Stimulated activated naive CD8-positive, alpha-beta T cell treated with anti-CD3 and anti-CD28 coated beads, Interleukin-15, Interleukin-2, amounts not matched to agents 100 ng/mL and 50 ng/mL, for 24 hours (primary cell): ENCODE results near the gene MRPS30.
A peak's percentile ranks its signal among the peaks of the same experiment; 100 is the strongest.
"Not testable (repeated sequence)": the region's sequence is repeated elsewhere in the genome, so short reads cannot be mapped to it uniquely, and the experiment has no call there.

ENCODE experiments used
- H3K27ac Mint-ChIP-seq: one replicate; pipeline ENCODE4 v1.8.0; 2021; ENCODE audit warnings: mild to moderate bottlenecking, mixed read lengths
- H3K27me3 Mint-ChIP-seq: one replicate; pipeline ENCODE4 v1.8.0; 2021; ENCODE audit warnings: mixed read lengths
- H3K36me3 Mint-ChIP-seq: one replicate; pipeline ENCODE4 v1.8.0; 2021; ENCODE audit warnings: low read depth, mixed read lengths
- H3K4me1 Mint-ChIP-seq: one replicate; pipeline ENCODE4 v1.8.0; 2021; ENCODE audit warnings: low read depth, mixed read lengths
- H3K4me3 Mint-ChIP-seq: one replicate; pipeline ENCODE4 v1.8.0; 2021; ENCODE audit warnings: mild to moderate bottlenecking, mixed read lengths
- H3K9me3 Mint-ChIP-seq: one replicate; pipeline ENCODE4 v1.8.0; 2021; ENCODE audit warnings: mixed read lengths

MRPS30 gene

DNA sequence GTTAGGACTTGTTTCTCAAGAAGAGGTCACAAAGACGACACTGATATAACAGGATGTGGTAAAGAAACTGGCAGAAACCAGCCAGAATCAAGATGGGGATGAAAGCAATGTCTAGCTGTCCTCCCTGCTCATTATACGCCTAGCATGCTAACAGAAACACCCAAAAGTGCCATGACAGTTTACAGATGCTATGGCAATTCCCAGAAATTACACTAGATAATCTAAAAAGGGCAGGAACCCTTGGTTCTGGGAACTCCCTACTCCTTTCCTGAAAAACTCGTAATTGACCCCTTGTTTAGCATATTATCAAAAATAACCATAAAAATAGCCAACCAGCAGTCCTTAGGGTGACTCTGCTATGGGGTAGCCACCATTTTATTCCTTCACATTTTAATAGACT is 10.9 kb upstream of the MRPS30 start:
- Mint-ChIP-seq H3K27ac (no peak overlapping the region), H3K4me1 (no peaks in the 10 kb centered on the region), H3K4me3 (no peak overlapping the region), H3K9me3 (peaks cover 27% of the 10 kb centered on the region), H3K27me3 (peaks cover 15% of the 10 kb centered on the region), H3K36me3 (peaks cover 17% of the 10 kb centered on the region)

DNA sequence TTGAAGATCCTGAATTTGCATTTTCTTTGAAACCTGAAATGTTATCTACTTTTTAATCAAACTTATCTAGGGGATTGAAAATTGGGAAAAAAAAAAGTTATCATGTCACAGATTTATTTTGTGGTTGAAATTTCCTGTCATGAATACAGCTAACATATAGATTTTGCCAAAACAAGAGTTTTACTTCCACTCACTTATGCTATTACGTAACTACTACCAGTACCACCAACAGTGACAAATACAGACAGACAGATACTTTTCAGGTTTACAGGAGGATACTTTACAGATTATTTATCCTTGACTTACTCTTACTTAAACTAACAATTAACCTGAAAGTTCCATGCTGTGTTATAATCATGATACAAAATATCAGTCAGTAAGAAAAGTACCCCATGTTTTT is 6.8 kb upstream of the MRPS30 start:
- Mint-ChIP-seq H3K9me3 (peaks cover 4% of the 10 kb centered on the region), H3K27me3 (peaks cover 12% of the 10 kb centered on the region), H3K36me3 (no peaks in the 10 kb centered on the region), H3K27ac (no peak overlapping the region), H3K4me1 (no peaks in the 10 kb centered on the region), H3K4me3 (no peak overlapping the region)

DNA sequence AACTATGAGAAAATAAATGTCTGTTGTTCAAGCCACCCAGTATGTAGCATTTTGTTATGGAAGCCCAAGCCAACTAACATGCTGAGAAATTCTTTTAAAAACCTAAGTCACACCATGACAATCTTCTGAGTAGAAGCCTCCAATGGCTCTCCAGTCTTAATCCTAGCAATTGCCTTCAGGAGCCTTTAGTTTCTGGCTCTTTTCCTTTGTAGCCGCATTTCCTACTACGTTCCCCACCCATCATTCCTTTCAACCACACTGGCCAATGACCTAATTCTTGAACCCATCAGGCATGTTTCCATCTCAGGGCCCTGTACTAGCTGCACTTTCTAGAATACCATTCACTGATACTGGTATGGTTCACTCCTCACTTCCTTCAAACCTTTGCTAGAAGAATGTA is 2.1 kb upstream of the MRPS30 start:
- peaks cover 22% of the 10 kb centered on the region for H3K4me1 Mint-ChIP-seq
- no peak overlapping the region for H3K4me3 Mint-ChIP-seq
- no peaks in the 10 kb centered on the region for H3K9me3 Mint-ChIP-seq
- no peaks in the 10 kb centered on the region for H3K27me3 Mint-ChIP-seq
- H3K27ac Mint-ChIP-seq = no peak overlapping the region
- peaks cover 20% of the 10 kb centered on the region for H3K36me3 Mint-ChIP-seq

DNA sequence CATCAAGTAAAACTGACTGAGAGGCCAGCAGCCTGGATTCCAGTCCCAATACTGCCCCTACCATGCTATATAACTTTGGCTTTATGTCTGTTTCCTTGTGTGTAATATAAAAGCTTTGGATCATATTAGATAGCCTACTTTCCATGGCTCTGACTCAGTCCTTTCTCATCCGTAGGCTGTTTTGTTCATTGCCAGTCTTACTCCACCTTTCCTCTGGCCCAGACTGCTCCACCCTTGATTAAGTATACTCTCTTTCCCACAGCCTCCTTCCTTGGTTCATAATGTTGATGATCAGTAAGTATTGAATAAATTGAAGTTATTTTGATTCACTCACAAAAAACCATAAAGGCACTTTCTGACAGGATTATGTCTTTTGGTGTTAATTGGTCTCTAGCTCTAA is 1.5 kb upstream of the MRPS30 start:
- Mint-ChIP-seq H3K9me3 (no peaks in the 10 kb centered on the region), H3K4me1 (peaks cover 25% of the 10 kb centered on the region), H3K27me3 (no peaks in the 10 kb centered on the region), H3K27ac (no peak overlapping the region), H3K4me3 (no peak overlapping the region), H3K36me3 (peaks cover 26% of the 10 kb centered on the region)

DNA sequence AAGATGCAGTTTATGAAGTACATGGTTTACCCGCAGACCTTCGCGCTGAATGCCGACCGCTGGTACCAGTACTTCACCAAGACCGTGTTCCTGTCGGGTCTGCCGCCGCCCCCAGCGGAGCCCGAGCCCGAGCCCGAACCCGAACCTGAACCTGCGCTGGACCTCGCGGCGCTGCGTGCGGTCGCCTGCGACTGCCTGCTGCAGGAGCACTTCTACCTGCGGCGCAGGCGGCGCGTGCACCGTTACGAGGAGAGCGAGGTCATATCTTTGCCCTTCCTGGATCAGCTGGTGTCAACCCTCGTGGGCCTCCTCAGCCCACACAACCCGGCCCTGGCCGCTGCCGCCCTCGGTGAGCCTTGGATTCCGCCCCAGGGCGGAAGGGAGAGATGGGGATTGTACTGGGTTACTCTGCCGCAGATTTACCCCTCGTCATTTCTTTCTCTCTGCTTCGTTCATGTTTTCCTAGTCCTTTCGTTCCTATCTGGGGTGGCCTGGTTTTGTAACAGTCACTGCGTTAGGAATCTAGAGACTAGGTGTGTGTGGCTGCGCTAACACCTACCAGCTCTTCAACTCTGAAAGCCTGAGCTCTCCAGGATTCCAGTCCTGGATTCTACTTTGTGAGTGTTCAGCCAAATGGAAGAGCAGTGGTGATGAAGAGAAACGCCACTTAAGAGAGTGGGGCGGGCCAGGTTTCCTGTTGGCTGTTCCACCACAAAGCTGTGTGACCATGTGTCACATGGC is 638 bp downstream of the MRPS30 start:
- peaks cover 25% of the 10 kb centered on the region for H3K4me1 Mint-ChIP-seq
- peaks cover 44% of the 10 kb centered on the region for H3K36me3 Mint-ChIP-seq
- no peaks in the 10 kb centered on the region for H3K9me3 Mint-ChIP-seq
- H3K27ac Mint-ChIP-seq = peak overlapping the region; percentile 98
- H3K27me3 Mint-ChIP-seq = no peaks in the 10 kb centered on the region
- peak overlapping the region; percentile 98 for H3K4me3 Mint-ChIP-seq

DNA sequence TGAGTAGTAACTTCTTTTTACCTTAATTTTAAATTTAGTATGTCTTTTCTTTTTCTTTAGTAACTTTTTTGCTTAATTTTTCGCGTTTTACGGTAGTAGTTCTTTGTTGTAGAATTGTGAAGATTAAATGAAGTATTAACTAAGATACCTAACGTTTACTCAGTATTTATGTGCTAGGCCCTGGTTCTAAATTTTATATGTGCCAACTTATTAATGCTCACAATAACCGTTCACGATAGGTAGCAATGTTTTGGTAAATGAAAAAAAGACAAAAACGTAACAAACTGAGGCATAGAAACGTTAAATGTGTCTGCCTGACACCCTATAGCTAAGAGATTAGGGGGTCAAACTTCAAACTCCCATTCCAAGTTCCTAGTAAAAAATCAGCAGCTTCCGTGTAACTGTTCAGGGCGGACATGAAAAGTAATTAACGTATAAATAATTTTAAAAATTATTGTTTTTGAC is 1.2 kb downstream of the MRPS30 start:
- H3K27ac Mint-ChIP-seq = peak overlapping the region; percentile 98
- peaks cover 25% of the 10 kb centered on the region for H3K4me1 Mint-ChIP-seq
- H3K9me3 Mint-ChIP-seq = no peaks in the 10 kb centered on the region
- peaks cover 50% of the 10 kb centered on the region for H3K36me3 Mint-ChIP-seq
- H3K27me3 Mint-ChIP-seq = no peaks in the 10 kb centered on the region
- H3K4me3 Mint-ChIP-seq = peak overlapping the region; percentile 98

DNA sequence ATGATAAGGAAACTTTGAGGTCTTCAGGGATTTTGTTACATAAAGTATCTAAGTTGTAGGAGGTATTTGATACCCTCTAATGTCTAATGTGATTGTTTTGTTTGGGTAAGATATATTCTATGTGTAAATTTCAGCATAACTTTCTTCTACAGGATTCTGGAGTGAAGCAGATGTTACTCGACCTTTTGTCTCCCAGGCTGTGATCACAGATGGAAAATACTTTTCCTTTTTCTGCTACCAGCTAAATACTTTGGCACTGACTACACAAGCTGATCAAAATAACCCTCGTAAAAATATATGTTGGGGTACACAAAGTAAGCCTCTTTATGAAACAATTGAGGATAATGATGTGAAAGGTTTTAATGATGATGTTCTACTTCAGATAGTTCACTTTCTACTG is 6.0 kb downstream of the MRPS30 start:
- H3K27me3 Mint-ChIP-seq = no peaks in the 10 kb centered on the region
- no peak overlapping the region for H3K27ac Mint-ChIP-seq
- H3K4me3 Mint-ChIP-seq = no peak overlapping the region
- H3K4me1 Mint-ChIP-seq = peaks cover 21% of the 10 kb centered on the region
- no peaks in the 10 kb centered on the region for H3K9me3 Mint-ChIP-seq
- H3K36me3 Mint-ChIP-seq = peaks cover 77% of the 10 kb centered on the region

DNA sequence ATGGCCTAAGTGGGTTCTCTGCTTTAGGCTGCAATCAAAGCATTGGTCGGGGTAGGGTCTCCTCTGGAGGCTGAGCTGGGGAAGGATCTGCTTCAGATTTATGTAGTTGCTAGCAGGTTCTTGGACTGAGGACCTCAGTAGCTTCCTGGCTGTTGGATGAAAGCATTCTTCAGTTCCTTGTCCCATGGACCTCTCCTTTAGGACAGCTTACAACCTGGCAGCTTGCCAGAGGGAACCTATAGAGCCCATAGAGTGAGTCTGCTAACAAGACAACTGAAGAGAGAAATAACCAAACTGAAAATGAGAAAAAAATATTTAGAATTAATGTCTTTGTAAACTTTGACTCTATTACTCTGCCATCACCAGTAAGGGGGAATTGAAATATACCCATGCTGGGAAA is 12.4 kb downstream of the MRPS30 start:
- no peak overlapping the region for H3K4me3 Mint-ChIP-seq
- H3K36me3 Mint-ChIP-seq = peaks cover 70% of the 10 kb centered on the region
- H3K4me1 Mint-ChIP-seq = peaks cover 3% of the 10 kb centered on the region
- H3K27ac Mint-ChIP-seq = no peak overlapping the region
- no peaks in the 10 kb centered on the region for H3K9me3 Mint-ChIP-seq
- H3K27me3 Mint-ChIP-seq = no peaks in the 10 kb centered on the region

DNA sequence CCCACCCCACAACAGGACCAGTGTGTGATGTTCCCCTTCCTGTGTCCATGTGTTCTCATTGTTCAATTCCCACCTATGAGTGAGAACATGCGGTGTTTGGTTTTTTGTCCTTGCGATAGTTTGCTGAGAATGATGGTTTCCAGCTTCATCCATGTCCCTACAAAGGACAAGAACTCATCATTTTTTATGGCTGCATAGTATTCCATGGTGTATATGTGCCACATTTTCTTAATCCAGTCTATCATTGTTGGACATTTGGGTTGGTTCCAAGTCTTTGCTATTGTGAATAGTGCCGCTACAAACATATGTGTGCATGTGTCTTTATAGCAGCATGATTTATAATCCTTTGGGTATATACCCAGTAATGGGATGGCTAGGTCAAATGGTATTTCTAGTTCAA is 15.9 kb downstream of the MRPS30 start:
- peaks cover 78% of the 10 kb centered on the region for H3K36me3 Mint-ChIP-seq
- not testable (repeated sequence) for H3K4me3 Mint-ChIP-seq, H3K27ac Mint-ChIP-seq, H3K27me3 Mint-ChIP-seq, H3K9me3 Mint-ChIP-seq, H3K4me1 Mint-ChIP-seq

DNA sequence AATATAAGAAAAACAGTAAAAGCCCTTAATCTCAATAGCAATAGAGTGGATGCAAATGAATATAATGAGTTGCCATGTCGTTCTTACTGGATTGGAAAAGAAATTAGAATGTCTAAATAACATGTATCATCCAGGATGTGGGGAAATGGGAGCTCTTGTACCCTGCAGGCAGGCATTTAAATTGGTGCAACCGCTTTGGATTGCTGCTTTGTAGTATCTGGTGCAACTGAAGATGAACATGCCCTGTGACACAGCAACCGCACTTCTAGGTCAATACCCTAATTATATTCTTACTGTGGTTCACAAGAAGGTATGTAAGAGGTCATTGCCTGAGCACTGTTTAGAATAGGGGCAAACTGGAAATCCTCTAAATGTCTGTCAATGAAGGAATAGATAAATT is 18.9 kb downstream of the MRPS30 start:
- no peaks in the 10 kb centered on the region for H3K9me3 Mint-ChIP-seq
- H3K27me3 Mint-ChIP-seq = no peaks in the 10 kb centered on the region
- no peak overlapping the region for H3K27ac Mint-ChIP-seq
- peaks cover 59% of the 10 kb centered on the region for H3K36me3 Mint-ChIP-seq
- H3K4me1 Mint-ChIP-seq = peaks cover 4% of the 10 kb centered on the region
- no peak overlapping the region for H3K4me3 Mint-ChIP-seq

DNA sequence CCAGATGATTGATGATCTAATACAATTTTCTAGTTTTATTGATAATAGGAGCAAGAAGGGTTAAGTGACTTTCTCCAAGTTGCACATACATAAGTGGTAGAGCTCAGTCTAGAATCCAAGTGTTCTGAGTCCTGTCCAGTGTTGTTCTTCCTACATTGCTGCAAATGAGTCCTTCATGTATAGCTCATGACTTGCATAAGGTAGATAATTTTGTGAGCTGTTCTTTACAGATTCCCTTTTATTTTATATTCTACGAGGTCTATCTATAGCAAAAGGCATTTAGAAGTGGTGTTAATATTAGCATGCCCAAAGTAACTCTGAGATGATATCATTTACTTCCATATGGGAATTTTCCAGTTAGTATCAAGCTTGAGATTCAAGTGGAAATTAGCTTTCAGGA is 20.0 kb downstream of the MRPS30 start:
- H3K27ac Mint-ChIP-seq = no peak overlapping the region
- H3K27me3 Mint-ChIP-seq = no peaks in the 10 kb centered on the region
- peaks cover 59% of the 10 kb centered on the region for H3K36me3 Mint-ChIP-seq
- no peak overlapping the region for H3K4me3 Mint-ChIP-seq
- H3K4me1 Mint-ChIP-seq = peaks cover 4% of the 10 kb centered on the region
- no peaks in the 10 kb centered on the region for H3K9me3 Mint-ChIP-seq

DNA sequence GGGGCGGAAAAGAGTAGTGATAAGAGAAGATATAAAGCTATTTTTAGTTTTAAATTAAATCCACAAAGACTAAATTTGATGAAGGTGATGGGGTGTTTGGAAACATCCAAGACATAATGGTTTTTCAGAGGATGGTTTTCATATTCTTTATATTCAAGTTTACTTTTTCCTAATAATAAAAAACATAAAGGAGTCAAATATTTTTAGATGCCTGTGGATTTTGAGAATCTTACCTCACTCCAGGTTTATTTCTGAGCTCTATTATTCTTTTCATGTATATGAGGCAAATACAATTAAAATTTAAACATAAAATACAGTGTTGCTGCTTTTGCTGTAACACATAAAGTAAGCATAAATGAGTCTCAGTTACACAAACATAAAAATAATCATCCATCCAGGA is 22.2 kb downstream of the MRPS30 start:
- Mint-ChIP-seq H3K36me3 (peaks cover 47% of the 10 kb centered on the region), H3K4me1 (peaks cover 4% of the 10 kb centered on the region), H3K9me3 (no peaks in the 10 kb centered on the region), H3K27ac (no peak overlapping the region), H3K27me3 (no peaks in the 10 kb centered on the region), H3K4me3 (no peak overlapping the region)

DNA sequence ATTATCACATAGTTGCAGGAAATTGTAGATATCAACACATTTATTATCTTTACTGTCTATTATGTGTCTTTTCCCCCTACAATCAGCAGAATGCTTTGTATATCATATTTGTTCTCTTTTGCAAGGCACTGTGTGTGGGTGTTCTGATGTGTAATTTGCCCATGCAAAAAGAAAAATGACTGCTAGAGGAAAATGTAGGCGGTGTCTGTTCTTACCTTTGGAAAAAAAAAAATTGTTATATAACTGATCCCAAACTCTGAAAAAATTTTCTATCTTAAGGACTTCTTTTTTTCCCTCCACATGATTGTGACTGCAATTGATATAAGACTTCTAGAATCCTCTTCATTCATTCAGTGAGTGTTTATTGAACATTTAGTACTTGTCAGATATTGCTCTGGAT is 24.5 kb downstream of the MRPS30 start:
- no peaks in the 10 kb centered on the region for H3K4me1 Mint-ChIP-seq
- H3K9me3 Mint-ChIP-seq = peaks cover 7% of the 10 kb centered on the region
- H3K27ac Mint-ChIP-seq = no peak overlapping the region
- H3K36me3 Mint-ChIP-seq = peaks cover 38% of the 10 kb centered on the region
- H3K4me3 Mint-ChIP-seq = no peak overlapping the region
- H3K27me3 Mint-ChIP-seq = no peaks in the 10 kb centered on the region

DNA sequence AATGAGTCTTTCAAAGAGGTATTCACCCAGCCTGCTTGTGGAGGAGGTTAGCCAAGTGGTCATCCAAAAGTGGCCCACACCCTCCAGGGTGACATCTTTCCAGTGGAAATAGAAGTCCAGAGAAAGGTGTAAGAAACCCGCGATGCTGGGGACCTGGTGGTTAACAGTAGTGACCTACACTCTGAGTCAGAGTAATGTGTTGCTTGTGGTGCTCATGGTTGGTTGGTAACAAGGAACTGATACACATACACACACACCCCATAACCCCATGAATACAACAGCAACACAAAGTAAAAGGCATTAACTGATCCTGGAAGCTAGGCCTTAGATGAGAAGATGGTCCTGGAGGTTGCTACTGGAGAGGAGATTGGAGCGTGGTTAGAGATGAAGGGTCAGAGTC is 26.9 kb downstream of the MRPS30 start:
- H3K4me1 Mint-ChIP-seq = no peaks in the 10 kb centered on the region
- peaks cover 14% of the 10 kb centered on the region for H3K9me3 Mint-ChIP-seq
- no peak overlapping the region for H3K27ac Mint-ChIP-seq
- no peak overlapping the region for H3K4me3 Mint-ChIP-seq
- peaks cover 33% of the 10 kb centered on the region for H3K36me3 Mint-ChIP-seq
- H3K27me3 Mint-ChIP-seq = no peaks in the 10 kb centered on the region

DNA sequence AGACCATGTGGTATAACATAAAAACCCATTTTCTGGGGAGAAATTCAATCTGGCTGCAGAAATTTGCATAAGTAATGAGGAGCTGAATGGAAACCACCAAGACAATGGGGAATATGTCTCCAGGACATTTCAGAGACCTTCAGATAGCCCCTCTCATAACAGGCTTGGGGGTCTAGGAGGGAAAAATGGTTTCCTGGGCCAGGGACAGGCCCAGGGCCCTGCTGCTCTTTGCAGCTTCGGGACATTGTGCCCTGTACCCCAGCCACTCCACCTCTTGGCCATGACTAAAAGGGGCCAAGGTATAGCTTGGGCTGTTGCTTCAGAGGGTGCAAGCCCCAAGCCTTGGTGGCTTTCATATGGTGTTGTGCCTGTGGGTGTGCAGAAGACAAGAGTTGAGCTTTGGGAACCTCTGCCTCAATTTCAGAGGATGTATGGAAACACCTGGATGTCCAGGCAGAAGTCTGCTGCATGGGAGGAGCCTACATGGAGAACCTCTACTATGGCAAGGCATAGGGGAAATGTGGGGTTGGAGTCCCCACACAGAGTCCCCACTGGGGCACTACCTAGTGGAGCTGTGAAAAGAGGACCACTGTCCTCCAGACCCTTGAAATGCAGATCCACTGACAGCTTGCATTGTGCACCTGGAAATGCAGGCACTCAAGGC is 30.4 kb downstream of the MRPS30 start:
- Mint-ChIP-seq H3K27ac (no peak overlapping the region), H3K4me3 (no peak overlapping the region), H3K36me3 (peaks cover 23% of the 10 kb centered on the region), H3K9me3 (peaks cover 14% of the 10 kb centered on the region), H3K4me1 (no peaks in the 10 kb centered on the region), H3K27me3 (no peaks in the 10 kb centered on the region)
